Left renal pelvis (tissue), 4 donors: Measurements from ENCODE around the gene TOB2. TPM values are rescaled to one million over a fixed set of nuclear protein-coding genes. Genes with fewer than 3 reads are reported as not detected.

ENCODE experiments used
- DNase-seq, 4 donors: peaks; one replicate each; pipeline ENCODE4 v3.0.0-alpha.2; 2013; ENCODE audit warnings: low read depth in 4 of 4, low spot score in 3 of 4
- polyA plus RNA-seq, 4 donors: library from polyadenylated mRNA; unstranded; fragments of 120-200 nt; gene quantifications; one replicate each; pipeline ENCODE4 v1.2.1, GENCODE V29; 2013; ENCODE audit not compliant: insufficient read length in 4 of 4

Gene TOB2
- polyA plus RNA-seq, 4 donors: 50.3 to 60.6 (median 57.3) TPM

DNA sequence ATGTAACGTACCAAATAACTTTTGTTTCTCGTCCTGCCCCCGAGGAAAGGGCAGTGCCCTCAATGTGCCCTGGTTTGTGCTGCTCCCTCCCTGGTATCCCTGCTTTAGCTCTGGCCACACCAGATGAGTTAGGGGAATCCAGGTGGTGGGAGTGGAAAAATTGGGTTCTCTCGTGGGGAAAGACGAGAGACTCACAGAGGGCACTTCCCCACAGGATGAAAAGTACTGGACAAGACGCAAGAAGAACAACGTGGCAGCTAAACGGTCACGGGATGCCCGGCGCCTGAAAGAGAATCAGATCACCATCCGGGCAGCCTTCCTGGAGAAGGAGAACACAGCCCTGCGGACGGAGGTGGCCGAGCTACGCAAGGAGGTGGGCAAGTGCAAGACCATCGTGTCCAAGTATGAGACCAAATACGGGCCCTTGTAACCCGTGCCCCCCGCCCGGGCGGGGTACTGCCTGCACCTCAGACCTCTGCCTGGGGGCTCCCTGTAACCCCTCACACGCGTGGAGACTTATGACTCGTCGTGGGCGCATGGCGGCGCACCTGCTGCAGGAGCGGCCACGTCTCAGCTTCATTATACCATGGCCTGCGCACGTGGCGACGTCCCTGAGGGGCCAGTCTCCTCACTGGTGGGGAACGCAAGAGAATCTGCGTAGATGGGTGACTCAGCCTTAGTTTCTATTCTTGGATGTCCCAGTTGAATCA, 50.9 kb downstream of the TOB2 start:
- DNase-seq: no peak

DNA sequence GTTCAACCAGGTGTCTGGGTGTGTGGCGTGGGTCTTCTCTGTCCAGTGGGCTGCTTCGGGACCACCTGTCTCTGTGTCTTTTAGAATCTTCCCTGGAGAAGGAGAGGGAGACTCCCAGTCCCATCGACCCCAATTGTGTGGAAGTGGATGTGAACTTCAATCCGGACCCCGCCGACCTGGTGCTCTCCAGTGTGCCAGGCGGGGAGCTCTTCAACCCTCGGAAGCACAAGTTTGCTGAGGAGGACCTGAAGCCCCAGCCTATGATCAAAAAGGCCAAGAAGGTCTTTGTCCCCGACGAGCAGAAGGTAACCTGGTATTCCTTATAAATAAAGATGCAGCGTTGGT, 52.6 kb downstream of the TOB2 start:
- no peak for DNase-seq

DNA sequence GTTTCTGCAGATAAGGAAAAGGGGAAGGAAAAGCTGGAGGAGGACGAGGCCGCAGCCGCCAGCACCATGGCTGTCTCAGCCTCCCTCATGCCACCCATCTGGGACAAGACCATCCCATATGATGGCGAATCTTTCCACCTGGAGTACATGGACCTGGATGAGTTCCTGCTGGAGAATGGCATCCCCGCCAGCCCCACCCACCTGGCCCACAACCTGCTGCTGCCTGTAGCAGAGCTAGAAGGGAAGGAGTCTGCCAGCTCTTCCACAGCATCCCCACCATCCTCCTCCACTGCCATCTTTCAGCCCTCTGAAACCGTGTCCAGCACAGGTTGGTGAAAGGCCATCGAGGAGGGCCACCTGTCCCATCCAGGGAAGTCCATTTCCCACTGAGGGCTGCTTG, 59.3 kb downstream of the TOB2 start:
- DNase-seq: no peak

GRCh38 chr22:41384128-41384527, 62.5 kb downstream of the TOB2 start:
- DNase-seq: no peak

Other genes starting within 250 kb of the TOB2 start
- 10 to 100 TPM; 18.8 to 29.0 (median 25.8) TPM for gene L3MBTL2, start 241.5 kb downstream of the TOB2 start, polyA plus RNA-seq
- 1 to 10 TPM; 2.4 to 4.5 (median 3.2) TPM for gene CHADL, start 205.9 kb downstream of the TOB2 start, polyA plus RNA-seq
- gene RANGAP1, start 160.6 kb downstream of the TOB2 start, polyA plus RNA-seq: 10 to 100 TPM; 30.9 to 64.5 (median 44.8) TPM
- 10 to 100 TPM; 59.4 to 98.2 (median 75.2) TPM for gene ZC3H7B, start 145.3 kb downstream of the TOB2 start, polyA plus RNA-seq
- gene TEF, start 64.9 kb downstream of the TOB2 start, polyA plus RNA-seq: 10 to 100 TPM; 15.1 to 28.4 (median 17.6) TPM
- 10 to 100 TPM; 51.3 to 62.0 (median 52.4) TPM for gene PHF5A, start 21.9 kb upstream of the TOB2 start, polyA plus RNA-seq
- 100 to 1,000 TPM in 3 of 4 donors, 10 to 100 TPM in 1; 51.0 to 149 (median 121) TPM for gene ACO2, start 22.3 kb upstream of the TOB2 start, polyA plus RNA-seq
- gene POLR3H, start 97.7 kb upstream of the TOB2 start, polyA plus RNA-seq: 10 to 100 TPM; 25.7 to 30.5 (median 30.2) TPM
- 1 to 10 TPM; 4.3 to 8.4 (median 7.3) TPM for gene CSDC2, start 114.2 kb upstream of the TOB2 start, polyA plus RNA-seq
- gene PMM1, start 143.0 kb upstream of the TOB2 start, polyA plus RNA-seq: 10 to 100 TPM; 31.5 to 57.3 (median 46.3) TPM
- 10 to 100 TPM; 20.4 to 30.0 (median 29.9) TPM for gene DESI1, start 174.2 kb upstream of the TOB2 start, polyA plus RNA-seq
- 100 to 1,000 TPM; 262 to 392 (median 362) TPM for gene XRCC6, start 174.5 kb upstream of the TOB2 start, polyA plus RNA-seq
- 100 to 1,000 TPM; 129 to 157 (median 144) TPM for gene SNU13, start 242.1 kb upstream of the TOB2 start, polyA plus RNA-seq